HepG2 (cell line): Measurements from ENCODE around the gene RMDN2. TPM values are rescaled to one million over a fixed set of nuclear protein-coding genes. Genes with fewer than 3 reads are reported as not detected.

Experiments used
- BCL6 ChIP-seq: IDR thresholded peaks from 2 replicates; pipeline ENCODE4 v1.6.1; 2016; ENCODE audit warnings: missing genetic modification reagents, missing compliant biosample characterization
- CC2D1A ChIP-seq: sonication (generic); formaldehyde crosslinking; IDR thresholded peaks from 2 replicates; pipeline ENCODE4 v1.8.1; 2023; ENCODE audit warnings: mild to moderate bottlenecking, missing genetic modification reagents
- KDM5A ChIP-seq: fragments of 200-600 bp; sonication (generic); IDR thresholded peaks from 2 replicates; pipeline ENCODE4 v1.7.0; 2018; ENCODE audit warnings: antibody characterized with exemption, mild to moderate bottlenecking, low read length, borderline replicate concordance
- KLF13 ChIP-seq: sonication (generic); formaldehyde crosslinking; IDR thresholded peaks from 2 replicates; pipeline ENCODE4 v1.4.0; 2020; ENCODE audit warnings: mild to moderate bottlenecking, missing genetic modification reagents
- PITX1 ChIP-seq: sonication (generic); formaldehyde crosslinking; IDR thresholded peaks from 2 replicates; pipeline ENCODE4 v1.5.1; 2020; ENCODE audit warnings: mild to moderate bottlenecking, missing genetic modification reagents
- REPIN1 ChIP-seq: sonication (generic); formaldehyde crosslinking; IDR thresholded peaks from 2 replicates; pipeline ENCODE4 v1.8.0; 2022; ENCODE audit warnings: missing genetic modification reagents, low read depth, mild to moderate bottlenecking, borderline replicate concordance
- SNAI1 ChIP-seq: sonication (generic); formaldehyde crosslinking; IDR thresholded peaks from 2 replicates; pipeline ENCODE4 v1.5.0; 2020; ENCODE audit warnings: mild to moderate bottlenecking, missing genetic modification reagents, borderline replicate concordance
- SP4 ChIP-seq: sonication (generic); formaldehyde crosslinking; IDR thresholded peaks from 2 replicates; pipeline ENCODE4 v1.8.1; 2023; ENCODE audit warnings: mild to moderate bottlenecking, missing genetic modification reagents
- TFDP2 ChIP-seq: sonication (generic); formaldehyde crosslinking; IDR thresholded peaks from 2 replicates; pipeline ENCODE4 v1.4.0; 2020; ENCODE audit warnings: missing genetic modification reagents
- ZFAT ChIP-seq: sonication (generic); formaldehyde crosslinking; conservative IDR thresholded peaks from 2 replicates; pipeline ENCODE4 v1.8.1; 2023; ENCODE audit warnings: missing genetic modification reagents, inconsistent platforms
- ZNF251 ChIP-seq: sonication (generic); formaldehyde crosslinking; IDR thresholded peaks from 2 replicates; pipeline ENCODE4 v1.9.0; 2021; ENCODE audit warnings: mild to moderate bottlenecking, missing genetic modification reagents
- ZNF280D ChIP-seq: sonication (generic); formaldehyde crosslinking; IDR thresholded peaks from 2 replicates; pipeline ENCODE4 v1.5.1; 2020; ENCODE audit warnings: mild to moderate bottlenecking, missing genetic modification reagents
- ZNF574 ChIP-seq: sonication (generic); formaldehyde crosslinking; IDR thresholded peaks from 2 replicates; pipeline ENCODE4 v1.4.0; 2020; ENCODE audit warnings: missing genetic modification reagents
- ZNF704 ChIP-seq: sonication (generic); formaldehyde crosslinking; IDR thresholded peaks from 2 replicates; pipeline ENCODE4 v1.8.1; 2023; ENCODE audit warnings: mild to moderate bottlenecking, inconsistent platforms, moderate library complexity, missing genetic modification reagents, borderline replicate concordance
- ZNF790 ChIP-seq: sonication (generic); formaldehyde crosslinking; IDR thresholded peaks from 2 replicates; pipeline ENCODE4 v1.8.0; 2022; ENCODE audit warnings: missing genetic modification reagents, mild to moderate bottlenecking, borderline replicate concordance
- ZXDC ChIP-seq: sonication (generic); formaldehyde crosslinking; IDR thresholded peaks from 2 replicates; pipeline ENCODE4 v1.5.0; 2020; ENCODE audit warnings: mild to moderate bottlenecking, missing genetic modification reagents
- polyA plus RNA-seq, 8 experiments: library from polyadenylated mRNA; depleted of rRNA in 3 of 8; stranded (reverse) in 7 of 8; unstranded in 1 of 8; fragments of >200 nt; fragmentation: Illumina TruSeq in 4 of 8; extraction: Trizol in 4 of 8; gene quantifications; 2 replicates each; pipeline versions ENCODE4 v1.2.1 to v1.2.3, GENCODE V29; 2011 to 2016; ENCODE audit warnings: low read depth in 4 of 8, missing spikeins in 1 of 8, mixed read lengths in 1 of 8; ENCODE audit not compliant: insufficient read depth in 1 of 8
- total RNA-seq, 5 experiments: library from RNA; depleted of rRNA; stranded (reverse); fragments of >200 nt; fragmentation: Illumina TruSeq; extraction: Trizol; gene quantifications; 2 replicates each; pipeline ENCODE4 v1.2.3, GENCODE V29; 2016; ENCODE audit warnings: low read depth in 1 of 5

The RMDN2 gene
- total and polyA plus RNA-seq, 2 of the 13 experiments (the other 11 are each of a cell fraction or from before 2014, with no cell fraction given): 2.3 to 8.9 TPM

- TF ChIP-seq ZNF574 (CRISPR knock-in tag) (peak; percentile 97), SP4 (CRISPR knock-in tag) (peak; percentile 88), SNAI1 (CRISPR knock-in tag) (peak; percentile 89; the same call in 1 of the 2 replicates), ZNF280D (CRISPR knock-in tag) (no peak; the same call in none of the 2 replicates), KLF13 (no peak; the same call in 1 of the 2 replicates), CC2D1A (CRISPR knock-in tag) (peak; percentile 87; the same call in 1 of the 2 replicates), BCL6 (CRISPR knock-in tag) (peak; percentile 66), ZNF790 (CRISPR knock-in tag) (peak; percentile 92; the same call in 1 of the 2 replicates), KDM5A (peak; percentile 69; the same call in 1 of the 2 replicates), ZXDC (peak; percentile 85; the same call in 1 of the 2 replicates), ZNF704 (CRISPR knock-in tag) (peak; percentile 99), TFDP2 (CRISPR knock-in tag) (peak; percentile 88), REPIN1 (CRISPR knock-in tag) (peak; percentile 99), PITX1 (peak; percentile 87), ZFAT (CRISPR knock-in tag) (peak; percentile 85; the same call in 1 of the 2 replicates), ZNF251 (CRISPR knock-in tag) (no peak)
Observed at GRCh38 chr2:37925063-37925897, at the start of gene RMDN2 (continued).
